RWPE2 (cell line): ENCODE data around the gene ZNF813.
"Not testable (repeated sequence)": the region's sequence is repeated elsewhere in the genome, so short reads cannot be mapped to it uniquely, and the experiment has no call there.

ENCODE experiments used
- ATAC-seq: fragments of 200-7000 bp; cut with Tn5 transposase; 3 replicates; pipeline ENCODE4 v1.9.1; 2021; ENCODE audit warnings: low read depth
- DNase-seq: peaks from one replicate; pipeline ENCODE4 v3.0.0-alpha.2; 2020; ENCODE audit warnings: low spot score
- H3K27ac ChIP-seq: fragments of 450-650 bp; 2 replicates; pipeline ENCODE4 v1.5.1; 2017; ENCODE audit warnings: mild to moderate bottlenecking; ENCODE audit not compliant: poor library complexity, severe bottlenecking
- H3K27me3 ChIP-seq: fragments of 250-450 bp; sonication (Bioruptor Pico); 2 replicates; pipeline ENCODE4 v1.5.1; 2021; ENCODE audit warnings: mild to moderate bottlenecking, moderate library complexity; ENCODE audit not compliant: insufficient read depth, poor library complexity, severe bottlenecking
- H3K36me3 ChIP-seq: fragments of 250-450 bp; sonication (Bioruptor Pico); 2 replicates; pipeline ENCODE4 v1.5.1; 2020; ENCODE audit warnings: low read depth, mild to moderate bottlenecking, moderate library complexity
- H3K4me1 ChIP-seq: fragments of 250-450 bp; sonication (Bioruptor Pico); 2 replicates; pipeline ENCODE4 v1.5.1; 2021; ENCODE audit warnings: mild to moderate bottlenecking, moderate library complexity; ENCODE audit not compliant: insufficient read depth, poor library complexity, severe bottlenecking
- H3K4me3 ChIP-seq: fragments of 250-450 bp; sonication (Bioruptor Pico); 2 replicates; pipeline ENCODE4 v1.5.1; 2021; ENCODE audit warnings: mild to moderate bottlenecking, moderate library complexity; ENCODE audit not compliant: severe bottlenecking
- H3K9me3 ChIP-seq: fragments of 250-450 bp; sonication (Bioruptor Pico); 2 replicates; pipeline ENCODE4 v1.5.1; 2021; ENCODE audit warnings: mild to moderate bottlenecking, moderate library complexity; ENCODE audit not compliant: severe bottlenecking
- CTCF ChIP-seq: fragments of 450-650 bp; IDR thresholded peaks from one replicate; pipeline ENCODE4 v1.5.1; 2017; ENCODE audit warnings: mild to moderate bottlenecking, moderate library complexity; ENCODE audit not compliant: poor library complexity, severe bottlenecking

Gene ZNF813

GRCh38 chr19:53431399-53432087 lies 36.0 kb upstream of the ZNF813 start, which contains the start of gene ZNF761:
Gene ZNF761 (plus strand): TSS chr19:53431984. CDS start chr19:53447269, 15,285 bp downstream.
- Histone ChIP-seq H3K27ac (peak within 1 kb of the TSS; percentile 57), H3K4me1 (no peaks in the 10 kb centered on the region), H3K4me3 (peak within 1 kb of the TSS; percentile 67), H3K27me3 (no peaks in the 10 kb centered on the region), H3K9me3 (no peaks in the 10 kb centered on the region), H3K36me3 (peaks cover 26% of the 10 kb centered on the region)
- DNase-seq (peak; percentile 97), ATAC-seq (peak; percentile 96)
- TF ChIP-seq CTCF, result no peak

GRCh38 chr19:53432088-53432661 lies 35.4 kb upstream of the ZNF813 start:
- Histone ChIP-seq H3K9me3 (no peaks in the 10 kb centered on the region), H3K27me3 (no peaks in the 10 kb centered on the region), H3K36me3 (peaks cover 30% of the 10 kb centered on the region), H3K4me1 (no peaks in the 10 kb centered on the region), H3K4me3 (peak overlapping the region; percentile 67), H3K27ac (peak overlapping the region; percentile 57)
- TF ChIP-seq CTCF, result no peak
- ATAC-seq (peak; percentile 18), DNase-seq (no peak)

- H3K4me3 ChIP-seq, H3K27me3 ChIP-seq, H3K9me3 ChIP-seq, H3K4me1 ChIP-seq, ATAC-seq, H3K27ac ChIP-seq, DNase-seq: not testable (repeated sequence)
- H3K36me3 ChIP-seq, result peaks cover 46% of the 10 kb centered on the region
Observed at GRCh38 chr19:53443809-53444208, 23.7 kb upstream of the ZNF813 start.

- H3K36me3 ChIP-seq, result peaks cover 53% of the 10 kb centered on the region
- H3K9me3 ChIP-seq, result not testable (repeated sequence)
Observed at GRCh38 chr19:53447196-53447595, 20.3 kb upstream of the ZNF813 start.

GRCh38 chr19:53455828-53456227 lies 11.7 kb upstream of the ZNF813 start:
- H3K36me3 ChIP-seq, result peaks cover 46% of the 10 kb centered on the region

More at GRCh38 chr19:53447196-53447595, 20.3 kb upstream of the ZNF813 start:
- not testable (repeated sequence) for DNase-seq, H3K4me1 ChIP-seq, H3K4me3 ChIP-seq, H3K27ac ChIP-seq, ATAC-seq, H3K27me3 ChIP-seq

GRCh38 chr19:53460131-53460721 lies 7.3 kb upstream of the ZNF813 start:
- H3K27ac ChIP-seq, H3K36me3 ChIP-seq, H3K4me1 ChIP-seq, H3K27me3 ChIP-seq, ATAC-seq, DNase-seq, H3K4me3 ChIP-seq: not testable (repeated sequence)
- peaks cover 11% of the 10 kb centered on the region for H3K9me3 ChIP-seq

More at GRCh38 chr19:53455828-53456227, 11.7 kb upstream of the ZNF813 start:
- Histone ChIP-seq H3K9me3 (peaks cover 11% of the 10 kb centered on the region), H3K4me3 (no peak overlapping the region), H3K27me3 (no peaks in the 10 kb centered on the region), H3K27ac (no peak overlapping the region), H3K4me1 (no peaks in the 10 kb centered on the region)
- DNase-seq (no peak), ATAC-seq (no peak)
- no peak for TF ChIP-seq CTCF
